NCI-H128 (cell line): ENCODE data around the gene RMDN2.

ENCODE experiments used
- DNase-seq: peaks from one replicate; lab custom pipeline; 2025; ENCODE audit not compliant: unreplicated experiment; lab: John Stamatoyannopoulos, UW

Gene RMDN2

DNA sequence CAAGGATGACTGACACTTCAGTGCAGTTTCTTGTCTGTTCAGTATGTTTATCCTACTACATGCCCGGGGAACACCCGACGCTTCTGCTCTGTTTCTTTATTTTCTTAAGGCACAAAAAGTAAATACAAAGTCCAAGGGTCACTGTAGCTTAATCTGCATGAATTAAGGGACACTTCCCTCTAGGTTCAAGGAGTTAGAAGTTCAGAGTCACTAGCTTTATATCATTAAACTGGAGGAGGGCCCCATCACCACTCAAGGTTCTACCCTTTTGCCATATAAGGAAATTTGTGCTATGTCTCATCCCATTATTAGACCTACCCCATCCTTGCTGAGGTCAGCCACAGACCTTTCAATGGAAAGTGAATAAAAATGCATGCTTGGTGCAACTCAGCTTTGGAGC lies 27.6 kb upstream of the RMDN2 start:
- no peak for DNase-seq

- no peak for DNase-seq
Measured at GRCh38 chr2:37898448-37898847, 26.6 kb upstream of the RMDN2 start.

GRCh38 chr2:37902991-37903390 lies 22.1 kb upstream of the RMDN2 start:
- no peak for DNase-seq

- DNase-seq = no peak
Measured at GRCh38 chr2:37904425-37904824, 20.7 kb upstream of the RMDN2 start.

GRCh38 chr2:37904993-37905392 lies 20.1 kb upstream of the RMDN2 start:
- no peak for DNase-seq

DNA sequence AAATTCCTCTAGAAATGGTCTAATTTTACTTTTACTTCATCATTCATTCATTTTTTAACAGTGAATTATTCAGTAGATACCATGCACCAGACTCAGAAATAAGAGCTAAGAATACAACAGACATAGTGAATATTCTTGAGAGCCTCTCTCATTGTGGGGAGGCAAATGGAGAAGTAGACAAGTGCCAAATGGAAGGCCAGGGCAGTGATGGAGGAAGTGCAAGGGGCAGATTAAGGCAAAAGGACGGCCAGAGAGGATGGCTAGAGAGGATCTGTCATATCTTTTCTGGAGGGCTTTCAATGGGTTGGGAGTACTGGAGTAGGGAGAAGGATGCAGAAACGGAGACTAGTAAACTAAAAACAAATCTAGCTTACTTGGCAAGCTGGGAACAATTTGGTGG lies 19.0 kb upstream of the RMDN2 start:
- no peak for DNase-seq

GRCh38 chr2:37907501-37908225 lies 17.4 kb upstream of the RMDN2 start:
- DNase-seq = no peak

GRCh38 chr2:37911296-37911873 lies 13.7 kb upstream of the RMDN2 start:
- DNase-seq = no peak

DNA sequence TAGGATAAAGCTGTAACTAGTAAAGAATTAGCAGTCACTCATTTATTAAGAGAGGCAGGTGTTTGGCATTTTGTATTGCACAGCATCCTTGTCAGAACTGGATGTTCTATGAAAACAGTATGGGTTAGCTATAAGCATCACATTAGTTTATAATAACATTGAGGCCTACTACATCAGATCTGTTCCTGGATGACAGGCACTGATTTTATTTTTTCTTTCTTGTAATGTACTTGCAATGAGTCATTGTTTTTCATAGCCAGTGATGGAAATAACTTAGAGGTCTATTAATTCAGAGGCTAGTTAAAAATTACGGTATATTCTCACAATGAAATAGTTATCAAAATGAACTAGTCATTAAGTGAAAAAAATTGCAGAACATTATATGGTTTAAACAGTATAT lies 13.0 kb upstream of the RMDN2 start:
- DNase-seq = no peak

- no peak for DNase-seq
Measured at GRCh38 chr2:37912616-37913015, 12.5 kb upstream of the RMDN2 start.

- DNase-seq = no peak
Measured at GRCh38 chr2:37914340-37914739, 10.7 kb upstream of the RMDN2 start.

GRCh38 chr2:37915773-37916172 lies 9.3 kb upstream of the RMDN2 start:
- DNase-seq = no peak

GRCh38 chr2:37916512-37917082 lies 8.5 kb upstream of the RMDN2 start:
- DNase-seq = no peak

- DNase-seq = no peak
Measured at GRCh38 chr2:37917281-37918228, 7.5 kb upstream of the RMDN2 start.

- no peak for DNase-seq
Measured at GRCh38 chr2:37918742-37919186, 6.3 kb upstream of the RMDN2 start.

- no peak for DNase-seq
Measured at GRCh38 chr2:37919631-37920032, 5.5 kb upstream of the RMDN2 start.

GRCh38 chr2:37920570-37920969 lies 4.5 kb upstream of the RMDN2 start:
- DNase-seq = no peak

- DNase-seq = no peak
Measured at GRCh38 chr2:37921781-37922180, 3.3 kb upstream of the RMDN2 start.

- no peak for DNase-seq
Measured at GRCh38 chr2:37923308-37924055, 1.6 kb upstream of the RMDN2 start.

GRCh38 chr2:37926635-37927034 lies 1.5 kb downstream of the RMDN2 start:
- no peak for DNase-seq

- DNase-seq = no peak
Measured at GRCh38 chr2:37928377-37928776, 3.3 kb downstream of the RMDN2 start.
